Endothelial cell of umbilical vein (primary cell): ENCODE data around the gene NEMF. TPM values are rescaled to one million over a fixed set of nuclear protein-coding genes. Genes with fewer than 3 reads are reported as not detected.
A peak's percentile ranks its signal among the peaks of the same experiment; 100 is the strongest.
"Not testable (repeated sequence)": the region's sequence is repeated elsewhere in the genome, so short reads cannot be mapped to it uniquely, and the experiment has no call there.

Experiments
- BruUV-seq: library from RNA; stranded (reverse); fragments of 400-500 nt; replicated peaks from 2 replicates; lab custom pipeline; 2021; lab: Mats Ljungman, UMichigan
- CTCF ChIA-PET: fragments of 300-600, 350-600 bp; sonication (Branson Sonifier 250); formaldehyde crosslinking; loops from one replicate; lab custom pipeline; 2021; ENCODE audit warnings: antibody characterized with exemption, inconsistent platforms; lab: Charles Lee
- POLR2A ChIA-PET: fragments of 300-600, 350-600 bp; sonication (Branson Sonifier 250); formaldehyde crosslinking; loops from one replicate; lab custom pipeline; 2021; ENCODE audit warnings: antibody characterized with exemption, inconsistent platforms; lab: Charles Lee
- DNase-seq: peaks from one replicate; pipeline ENCODE4 v3.0.0-alpha.2; 2011; ENCODE audit warnings: low read depth, low spot score
- FAIRE-seq: peaks from 2 replicates; lab custom pipeline; 2011; peaks lifted over from hg19 to GRCh38; lab: Jason Lieb, UNC
- H2AFZ ChIP-seq: 2 replicates; pipeline ENCODE4 v1.6.0; 2012; ENCODE audit warnings: low read depth, low read length, control low read depth, inconsistent platforms
- H3K27ac ChIP-seq: 2 replicates; pipeline ENCODE4 v1.5.1; 2011; ENCODE audit warnings: low read depth, mild to moderate bottlenecking, control low read depth, low read length, moderate library complexity; ENCODE audit not compliant: insufficient read depth
- H3K27me3 ChIP-seq, 2 experiments: 2 replicates each; pipeline versions ENCODE4 v1.6.0 to v1.6.1; 2011; ENCODE audit warnings: low read length in 2 of 2, mixed read lengths in 1 of 2; ENCODE audit not compliant: control insufficient read depth in 2 of 2, insufficient read depth in 2 of 2
- H3K36me3 ChIP-seq, 2 experiments: 2 replicates in 1 of 2; 3 replicates in 1 of 2; pipeline ENCODE4 v1.5.1; 2011; ENCODE audit warnings: low read length in 2 of 2, mild to moderate bottlenecking in 1 of 2, moderate library complexity in 1 of 2; ENCODE audit not compliant: control insufficient read depth in 2 of 2, insufficient read depth in 2 of 2; ENCODE audit errors: extremely low read depth in 1 of 2
- H3K4me1 ChIP-seq: 3 replicates; pipeline ENCODE4 v1.5.1; 2011; ENCODE audit warnings: mild to moderate bottlenecking, low read length; ENCODE audit not compliant: control insufficient read depth, insufficient read depth; ENCODE audit errors: extremely low read depth
- H3K4me2 ChIP-seq: 2 replicates; pipeline ENCODE4 v1.6.1; 2011; ENCODE audit warnings: low read length, control low read depth, mixed read lengths; ENCODE audit not compliant: insufficient read depth
- H3K4me3 ChIP-seq, 3 experiments: fragments of 200-600 bp in 1 of 3; sonication (generic), shearing (Covaris generic) in 1 of 3; replicated peaks in 1 of 3; 2 replicates each; pipeline ENCODE4 v1.5.1; 2011 to 2016; ENCODE audit warnings: control low read depth in 3 of 3, low read length in 3 of 3, mild to moderate bottlenecking in 2 of 3, inconsistent platforms in 1 of 3, low read depth in 1 of 3, moderate library complexity in 1 of 3; ENCODE audit not compliant: insufficient read depth in 1 of 3
- H3K79me2 ChIP-seq: 2 replicates; pipeline ENCODE4 v1.6.0; 2012; ENCODE audit warnings: low read length, inconsistent platforms; ENCODE audit not compliant: control insufficient read depth, insufficient read depth
- H3K9ac ChIP-seq: replicated peaks from 2 replicates; pipeline ENCODE3; 2011; ENCODE audit warnings: low read length, control low read depth; ENCODE audit not compliant: insufficient read depth; ENCODE audit errors: extremely low read depth
- H3K9me1 ChIP-seq: replicated peaks from 3 replicates; pipeline ENCODE4 v1.6.0; 2011; ENCODE audit warnings: mild to moderate bottlenecking, low read length; ENCODE audit not compliant: control insufficient read depth, insufficient read depth; ENCODE audit errors: extremely low read depth
- H3K9me3 ChIP-seq: replicated peaks from 2 replicates; pipeline ENCODE4 v1.5.1; 2012; ENCODE audit warnings: low read length, inconsistent platforms; ENCODE audit not compliant: control insufficient read depth, insufficient read depth
- H4K20me1 ChIP-seq: replicated peaks from 2 replicates; pipeline ENCODE3; 2011; ENCODE audit warnings: mild to moderate bottlenecking, low read length; ENCODE audit not compliant: control insufficient read depth, insufficient read depth; ENCODE audit errors: extremely low read depth
- EZH2 ChIP-seq: IDR thresholded peaks from 2 replicates; pipeline ENCODE4 v1.6.1; 2012; ENCODE audit warnings: borderline replicate concordance, low read depth, mild to moderate bottlenecking, moderate library complexity, low read length, inconsistent platforms; ENCODE audit not compliant: severe bottlenecking
- FOS ChIP-seq: IDR thresholded peaks from 2 replicates; pipeline ENCODE4 v1.6.1; 2011; ENCODE audit warnings: mild to moderate bottlenecking, low read length, moderate library complexity, borderline replicate concordance; ENCODE audit not compliant: insufficient read depth
- GATA2 ChIP-seq: IDR thresholded peaks from 2 replicates; pipeline ENCODE4 v1.7.0; 2011; ENCODE audit warnings: low read depth, mild to moderate bottlenecking, moderate library complexity, mixed read lengths, low read length; ENCODE audit not compliant: insufficient read length, insufficient read depth
- JUN ChIP-seq: IDR thresholded peaks from 2 replicates; pipeline ENCODE4 v1.6.1; 2011; ENCODE audit warnings: borderline replicate concordance, low read depth; ENCODE audit not compliant: insufficient read length, insufficient read depth
- MYC ChIP-seq: IDR thresholded peaks from one replicate; pipeline ENCODE4 v1.6.1; 2011; ENCODE audit warnings: mild to moderate bottlenecking, low read depth, low read length
- POLR2A ChIP-seq: IDR thresholded peaks from 2 replicates; pipeline ENCODE4 v1.6.1; 2012; ENCODE audit warnings: low read depth, mild to moderate bottlenecking, control low read depth, low read length
- POLR2AphosphoS5 ChIP-seq: IDR thresholded peaks from 2 replicates; pipeline ENCODE4 v1.6.1; 2012; ENCODE audit warnings: low read depth, mild to moderate bottlenecking, control low read depth, low read length, moderate library complexity; ENCODE audit not compliant: insufficient read depth
- dilution Hi-C: fragments of 300-500 bp; cut with MboI; formaldehyde crosslinking; loops from one replicate; pipeline ENCODE4 v1.15.0; 2019; ENCODE audit warnings: low sequenced_read_pairs; ENCODE audit not compliant: extremely low pct_ligation_motif_present
- intact Hi-C: fragments of 100-400 bp; cut with micrococcal nuclease; formaldehyde crosslinking; loops from one replicate; pipeline ENCODE4 v1.10.0; 2022
- polyA plus RNA-seq, 4 experiments: library from polyadenylated mRNA; depleted of rRNA in 3 of 4; stranded (reverse) in 3 of 4; unstranded in 1 of 4; fragments of >200 nt; gene quantifications; 2 replicates each; pipeline versions ENCODE4 v1.2.1 to v1.2.3, GENCODE V29; 2011 to 2012; ENCODE audit warnings: missing spikeins in 1 of 4
- total RNA-seq: library from RNA; stranded (reverse); gene quantifications from 2 replicates; pipeline ENCODE4 v1.2.3, GENCODE V29; 2021
- TF ChIP-seq, protein P1 (sequence below): IDR thresholded peaks from 2 replicates; pipeline ENCODE4 v1.6.1; 2011; ENCODE audit not compliant: insufficient read depth, insufficient read length
- TF ChIP-seq, protein P2 (sequence below), 2 donors: IDR thresholded peaks; 1 replicate in 1 of 2; 2 replicates in 1 of 2; pipeline ENCODE4 v1.5.1; 2011; ENCODE audit warnings: low read length in 2 of 2, mild to moderate bottlenecking in 2 of 2, moderate library complexity in 2 of 2, control low read depth in 1 of 2, inconsistent platforms in 1 of 2, low read depth in 1 of 2; ENCODE audit not compliant: insufficient read depth in 1 of 2; ENCODE audit errors: extremely low read depth in 1 of 2

Gene NEMF
- total and polyA plus RNA-seq, 2 donors (not counting 3 experiments of a cell fraction or from before 2014, with no cell fraction given), result 12.2 to 71.4 TPM

GRCh38 chr14:49894214-49895107 is 41.9 kb upstream of the NEMF start:
- H3K36me3 ChIP-seq, H3K9me3 ChIP-seq, H2AFZ ChIP-seq, BruUV-seq, H3K9me1 ChIP-seq, dilution Hi-C loops, intact Hi-C loops, H4K20me1 ChIP-seq, H3K27me3 ChIP-seq, FAIRE-seq, DNase-seq: not testable (repeated sequence)
- Histone ChIP-seq H3K79me2 (peaks cover 56% of the 10 kb centered on the region), H3K27ac (peak overlapping the region; percentile 98), H3K9ac (peak overlapping the region; percentile 100), H3K4me3 (peak overlapping the region; percentile 27 to 92 (median 70)), H3K4me1 (peaks cover 40% of the 10 kb centered on the region), H3K4me2 (peak overlapping the region; percentile 94)
- peak; percentile 36 for TF ChIP-seq POLR2A
- ChIA-PET CTCF (interaction anchor here (0.8 kb wide), 1 partner anchor 210 kb away, joined by 4 read pairs; no protein-coding TSS in a partner anchor), POLR2A (interaction anchor here (0.5 to 0.9 kb wide), 2 partner anchors 17 to 33 kb away, joined by 3 read pairs; no protein-coding TSS in a partner anchor)

GRCh38 chr14:49893309-49894213 is 41.0 kb upstream of the NEMF start:
- peaks cover 0 to 5% of the 10 kb centered on the region in 2 experiments for H3K36me3 ChIP-seq
- dilution Hi-C loops (no loop called here), intact Hi-C loops (loop anchor here (1.0 to 2.0 kb wide), 4 partner anchors 15 to 168 kb away; no protein-coding TSS in a partner anchor)
- H2AFZ ChIP-seq, result no peak overlapping the region
- H3K27me3 ChIP-seq, result no peaks in the 10 kb centered on the region
- POLR2A ChIA-PET, result interaction anchor here (0.5 to 0.9 kb wide), 2 partner anchors 18 to 34 kb away, joined by 3 read pairs; no protein-coding TSS in a partner anchor
- H3K4me3 ChIP-seq, result peak overlapping the region; percentile 27 to 92 (median 70)
- no peak for FAIRE-seq
- peak overlapping the region; percentile 100 for H3K9ac ChIP-seq
- BruUV-seq, result TSS peak; percentile 45
- peak overlapping the region; percentile 98 for H3K27ac ChIP-seq
- DNase-seq, result peak; percentile 42
- no peaks in the 10 kb centered on the region for H3K9me3 ChIP-seq
- CTCF ChIA-PET, result interaction anchor here (0.8 to 1.9 kb wide), 6 partner anchors 14 to 211 kb away, joined by 3 to 12 read pairs (median 4); partner anchors contain the start of gene NEMF
- H3K79me2 ChIP-seq, result peaks cover 55% of the 10 kb centered on the region
- TF ChIP-seq, protein P1, sequence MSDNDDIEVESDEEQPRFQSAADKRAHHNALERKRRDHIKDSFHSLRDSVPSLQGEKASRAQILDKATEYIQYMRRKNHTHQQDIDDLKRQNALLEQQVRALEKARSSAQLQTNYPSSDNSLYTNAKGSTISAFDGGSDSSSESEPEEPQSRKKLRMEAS, result no peak
- TF ChIP-seq FOS (no peak), GATA2 (no peak), JUN (no peak), POLR2A (no peak), POLR2AphosphoS5 (no peak), EZH2 (no peak), MYC (no peak)
- TF ChIP-seq, protein P2, sequence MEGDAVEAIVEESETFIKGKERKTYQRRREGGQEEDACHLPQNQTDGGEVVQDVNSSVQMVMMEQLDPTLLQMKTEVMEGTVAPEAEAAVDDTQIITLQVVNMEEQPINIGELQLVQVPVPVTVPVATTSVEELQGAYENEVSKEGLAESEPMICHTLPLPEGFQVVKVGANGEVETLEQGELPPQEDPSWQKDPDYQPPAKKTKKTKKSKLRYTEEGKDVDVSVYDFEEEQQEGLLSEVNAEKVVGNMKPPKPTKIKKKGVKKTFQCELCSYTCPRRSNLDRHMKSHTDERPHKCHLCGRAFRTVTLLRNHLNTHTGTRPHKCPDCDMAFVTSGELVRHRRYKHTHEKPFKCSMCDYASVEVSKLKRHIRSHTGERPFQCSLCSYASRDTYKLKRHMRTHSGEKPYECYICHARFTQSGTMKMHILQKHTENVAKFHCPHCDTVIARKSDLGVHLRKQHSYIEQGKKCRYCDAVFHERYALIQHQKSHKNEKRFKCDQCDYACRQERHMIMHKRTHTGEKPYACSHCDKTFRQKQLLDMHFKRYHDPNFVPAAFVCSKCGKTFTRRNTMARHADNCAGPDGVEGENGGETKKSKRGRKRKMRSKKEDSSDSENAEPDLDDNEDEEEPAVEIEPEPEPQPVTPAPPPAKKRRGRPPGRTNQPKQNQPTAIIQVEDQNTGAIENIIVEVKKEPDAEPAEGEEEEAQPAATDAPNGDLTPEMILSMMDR (IDR thresholded peaks at IDR 0.05; ENCODE audit: extremely low read depth in 1 of 2, insufficient read depth in 1 of 2, low read depth in 1 of 2, low read length in 2 of 2), result no peak
- H3K4me2 ChIP-seq, result peak overlapping the region; percentile 94
- peaks cover 4% of the 10 kb centered on the region for H4K20me1 ChIP-seq
- H3K4me1 ChIP-seq, result peaks cover 38% of the 10 kb centered on the region
- H3K9me1 ChIP-seq, result no peaks in the 10 kb centered on the region
